HL-60 (cell line): ENCODE data around the gene EMC8.

ENCODE experiments used
- DNase-seq, 2 experiments: peaks; one replicate each; pipeline ENCODE4 v3.0.0-alpha.2; 2010 to 2020; ENCODE audit warnings: low read depth in 1 of 2, low spot score in 1 of 2
- H3K27ac ChIP-seq: fragments of 250-450 bp; sonication (Bioruptor Pico); replicated peaks from 2 replicates; pipeline ENCODE4 v1.5.1; 2020; ENCODE audit warnings: mild to moderate bottlenecking, moderate library complexity
- H3K27me3 ChIP-seq: fragments of 250-450 bp; sonication (Bioruptor Pico); 2 replicates; pipeline ENCODE4 v1.5.1; 2021; ENCODE audit warnings: mild to moderate bottlenecking, moderate library complexity; ENCODE audit not compliant: insufficient read depth, poor library complexity, severe bottlenecking
- H3K4me3 ChIP-seq: replicated peaks from 2 replicates; pipeline ENCODE4 v1.5.1; 2011; ENCODE audit warnings: mild to moderate bottlenecking, control low read depth, low read length; ENCODE audit not compliant: insufficient read depth
- CTCF ChIP-seq: IDR thresholded peaks from one replicate; pipeline ENCODE4 v1.5.1; 2011; ENCODE audit warnings: low read length, control low read depth, inconsistent platforms; ENCODE audit not compliant: insufficient read depth
- GABPA ChIP-seq: IDR thresholded peaks from 2 replicates; pipeline ENCODE4 v1.6.1; 2012; ENCODE audit warnings: low read depth
- POLR2AphosphoS5 ChIP-seq: IDR thresholded peaks from 2 replicates; pipeline ENCODE4 v1.6.1; 2012; ENCODE audit warnings: low read depth
- REST ChIP-seq: IDR thresholded peaks from 2 replicates; pipeline ENCODE4 v1.6.1; 2012; ENCODE audit warnings: low read depth; ENCODE audit not compliant: insufficient replicate concordance
- SPI1 ChIP-seq: IDR thresholded peaks from 2 replicates; pipeline ENCODE4 v1.6.1; 2012; ENCODE audit warnings: low read depth, mild to moderate bottlenecking, borderline replicate concordance

Gene EMC8

GRCh38 chr16:85788819-85789218 is 10.5 kb downstream of the EMC8 start:
- H3K27me3 ChIP-seq, result no peaks in the 10 kb centered on the region
- DNase-seq, result no peak
- no peak overlapping the region for H3K4me3 ChIP-seq
- TF ChIP-seq CTCF (no peak), GABPA (no peak), POLR2AphosphoS5 (no peak), SPI1 (no peak), REST (no peak)
- H3K27ac ChIP-seq, result no peak overlapping the region

GRCh38 chr16:85785927-85786326 is 13.4 kb downstream of the EMC8 start:
- H3K27me3 ChIP-seq, result no peaks in the 10 kb centered on the region
- TF ChIP-seq CTCF (no peak), GABPA (no peak), REST (no peak), POLR2AphosphoS5 (no peak), SPI1 (no peak)
- no peak overlapping the region for H3K27ac ChIP-seq
- no peak for DNase-seq
- H3K4me3 ChIP-seq, result no peak overlapping the region

- Histone ChIP-seq H3K27me3 (no peaks in the 10 kb centered on the region), H3K27ac (no peak overlapping the region), H3K4me3 (no peak overlapping the region)
- no peak for TF ChIP-seq POLR2AphosphoS5
- TF ChIP-seq GABPA, result no peak
- no peak for TF ChIP-seq SPI1
- no peak for TF ChIP-seq REST
- TF ChIP-seq CTCF, result no peak
- no peak for DNase-seq
Observed at GRCh38 chr16:85784813-85785212, 14.5 kb downstream of the EMC8 start.
